PC-9 (cell line): ENCODE measurements around the gene POLA1. TPM values are rescaled to one million over a fixed set of nuclear protein-coding genes. Genes with fewer than 3 reads are reported as not detected.

ENCODE experiments used
- BruUV-seq: library from RNA; stranded (reverse); fragments of 400-500 nt; replicated peaks from 2 replicates; lab custom pipeline; 2021; lab: Mats Ljungman, UMichigan
- CTCF ChIA-PET: fragments of 300-600 bp; sonication (Branson Sonifier 250); formaldehyde crosslinking; loops from one replicate; lab custom pipeline; 2022; ENCODE audit warnings: antibody characterized with exemption; lab: Charles Lee
- POLR2A ChIA-PET: fragments of 300-600 bp; sonication (Branson Sonifier 250); formaldehyde crosslinking; loops from one replicate; lab custom pipeline; 2022; ENCODE audit warnings: antibody characterized with exemption; ENCODE audit not compliant: unreplicated experiment; lab: Charles Lee
- DNase-seq, 2 experiments: peaks; one replicate each; pipeline versions ENCODE4 v3.0.0 to v3.0.0-alpha.2; 2015 to 2022; ENCODE audit warnings: mixed read lengths in 1 of 2
- H2AFZ ChIP-seq: fragments of 200-600 bp; sonication (generic); 2 replicates; pipeline ENCODE4 v1.8.1; 2017; ENCODE audit warnings: antibody characterized with exemption
- H3F3A ChIP-seq: fragments of 200-600 bp; sonication (generic); 2 replicates; pipeline ENCODE4 v1.8.1; 2017; ENCODE audit warnings: antibody characterized with exemption, mild to moderate bottlenecking, low read depth; ENCODE audit not compliant: insufficient read depth
- H3K27ac ChIP-seq: fragments of 200-600 bp; sonication (generic); 2 replicates; pipeline ENCODE4 v1.6.1; 2016; ENCODE audit warnings: mixed run types
- H3K27me3 ChIP-seq: fragments of 200-600 bp; sonication (generic); 2 replicates; pipeline ENCODE4 v1.6.1; 2016; ENCODE audit warnings: low read depth, mixed run types; ENCODE audit not compliant: insufficient read depth
- H3K36me3 ChIP-seq: fragments of 200-600 bp; sonication (generic); 2 replicates; pipeline ENCODE4 v1.6.1; 2016; ENCODE audit warnings: low read depth, mixed run types
- H3K4me1 ChIP-seq: fragments of 200-600 bp; sonication (generic); replicated peaks from 2 replicates; pipeline ENCODE4 v1.6.1; 2016; ENCODE audit warnings: mixed run types; ENCODE audit not compliant: insufficient read depth
- H3K4me2 ChIP-seq: fragments of 200-600 bp; sonication (generic); 2 replicates; pipeline ENCODE4 v1.6.1; 2017; ENCODE audit warnings: mixed run types
- H3K4me3 ChIP-seq: fragments of 200-600 bp; sonication (generic); 2 replicates; pipeline ENCODE4 v1.6.1; 2016; ENCODE audit warnings: mixed run types
- H3K79me2 ChIP-seq: fragments of 200-600 bp; sonication (generic); 2 replicates; pipeline ENCODE4 v1.6.1; 2017; ENCODE audit warnings: low read depth, mixed run types
- H3K9me2 ChIP-seq: fragments of 200-600 bp; sonication (generic); 2 replicates; pipeline ENCODE4 v1.8.1; 2017; ENCODE audit warnings: mild to moderate bottlenecking; ENCODE audit not compliant: insufficient read depth
- H3K9me3 ChIP-seq: fragments of 200-600 bp; sonication (generic); 2 replicates; pipeline ENCODE4 v1.8.1; 2016; ENCODE audit warnings: low read depth; ENCODE audit not compliant: insufficient read depth
- H4K20me1 ChIP-seq: fragments of 200-600 bp; sonication (generic); 2 replicates; pipeline ENCODE4 v1.8.1; 2017; ENCODE audit not compliant: insufficient read depth
- EZH2 ChIP-seq: fragments of 200-600 bp; sonication (generic); IDR thresholded peaks from 2 replicates; pipeline ENCODE4 v1.8.0; 2017; ENCODE audit warnings: antibody characterized with exemption, low read depth
- intact Hi-C: fragments of 100-400 bp; cut with micrococcal nuclease; formaldehyde crosslinking; loops from one replicate; pipeline ENCODE4 v1.10.0; 2022; ENCODE audit not compliant: unreplicated experiment
- total RNA-seq: library from RNA; stranded (reverse); gene quantifications from 2 replicates; pipeline ENCODE4 v1.2.3, GENCODE V29; 2021
- TF ChIP-seq, protein P1 (sequence below): fragments of 200-600 bp; sonication (generic); conservative IDR thresholded peaks from 2 replicates; pipeline ENCODE4 v1.6.1; 2017; ENCODE audit warnings: mixed run types, antibody characterized with exemption, mild to moderate bottlenecking, moderate library complexity

POLA1 gene
- total RNA-seq, 1 experiment from 2014 or later = 24.6 TPM

- no peak for DNase-seq
- no peak overlapping the region for H3K4me3 ChIP-seq
- H2AFZ ChIP-seq = no peak overlapping the region
- ChIA-PET CTCF (no interaction called here), POLR2A (no interaction called here)
- no peaks in the 10 kb centered on the region for H3K9me3 ChIP-seq
- TF ChIP-seq, protein P1, sequence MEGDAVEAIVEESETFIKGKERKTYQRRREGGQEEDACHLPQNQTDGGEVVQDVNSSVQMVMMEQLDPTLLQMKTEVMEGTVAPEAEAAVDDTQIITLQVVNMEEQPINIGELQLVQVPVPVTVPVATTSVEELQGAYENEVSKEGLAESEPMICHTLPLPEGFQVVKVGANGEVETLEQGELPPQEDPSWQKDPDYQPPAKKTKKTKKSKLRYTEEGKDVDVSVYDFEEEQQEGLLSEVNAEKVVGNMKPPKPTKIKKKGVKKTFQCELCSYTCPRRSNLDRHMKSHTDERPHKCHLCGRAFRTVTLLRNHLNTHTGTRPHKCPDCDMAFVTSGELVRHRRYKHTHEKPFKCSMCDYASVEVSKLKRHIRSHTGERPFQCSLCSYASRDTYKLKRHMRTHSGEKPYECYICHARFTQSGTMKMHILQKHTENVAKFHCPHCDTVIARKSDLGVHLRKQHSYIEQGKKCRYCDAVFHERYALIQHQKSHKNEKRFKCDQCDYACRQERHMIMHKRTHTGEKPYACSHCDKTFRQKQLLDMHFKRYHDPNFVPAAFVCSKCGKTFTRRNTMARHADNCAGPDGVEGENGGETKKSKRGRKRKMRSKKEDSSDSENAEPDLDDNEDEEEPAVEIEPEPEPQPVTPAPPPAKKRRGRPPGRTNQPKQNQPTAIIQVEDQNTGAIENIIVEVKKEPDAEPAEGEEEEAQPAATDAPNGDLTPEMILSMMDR = no peak
- TF ChIP-seq EZH2 = no peak
- H3F3A ChIP-seq = no peaks in the 10 kb centered on the region
- no peak overlapping the region for H3K4me2 ChIP-seq
- BruUV-seq = no TSS peak
- no peaks in the 10 kb centered on the region for H4K20me1 ChIP-seq
- intact Hi-C loops = no loop called here
- no peaks in the 10 kb centered on the region for H3K4me1 ChIP-seq
- H3K9me2 ChIP-seq = no peaks in the 10 kb centered on the region
- H3K27ac ChIP-seq = no peak overlapping the region
- H3K36me3 ChIP-seq = no peaks in the 10 kb centered on the region
- H3K79me2 ChIP-seq = no peaks in the 10 kb centered on the region
- H3K27me3 ChIP-seq = no peaks in the 10 kb centered on the region
Measured at GRCh38 chrX:24987731-24988130, 294.0 kb downstream of the POLA1 start.

DNA sequence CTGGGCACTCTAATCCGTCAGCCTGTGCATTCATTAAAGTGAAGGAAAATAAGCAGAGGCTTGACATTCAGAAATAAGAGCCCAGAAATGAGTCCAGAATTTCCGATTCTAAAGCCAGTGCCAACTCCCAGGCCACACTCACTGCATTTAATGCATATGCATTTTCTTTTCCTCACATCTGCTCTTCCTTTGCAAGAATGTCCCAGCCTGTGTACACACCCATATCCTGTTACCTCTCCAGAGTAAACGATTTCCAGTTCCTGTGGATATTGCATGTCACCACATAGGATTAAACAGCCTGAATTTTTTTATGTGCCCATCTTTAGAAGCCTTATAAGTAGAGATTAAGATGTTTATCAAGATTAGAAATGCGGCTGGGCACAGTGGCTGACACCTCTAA is 294.6 kb downstream of the POLA1 start:
- H3K36me3 ChIP-seq = no peaks in the 10 kb centered on the region
- H3K4me2 ChIP-seq = no peak overlapping the region
- no peaks in the 10 kb centered on the region for H3K9me2 ChIP-seq
- H3K79me2 ChIP-seq = no peaks in the 10 kb centered on the region
- H3F3A ChIP-seq = no peaks in the 10 kb centered on the region
- no peaks in the 10 kb centered on the region for H3K27me3 ChIP-seq
- H3K4me3 ChIP-seq = no peak overlapping the region
- ChIA-PET POLR2A (no interaction called here), CTCF (no interaction called here)
- TF ChIP-seq, protein P1 = no peak
- no peak for TF ChIP-seq EZH2
- no TSS peak for BruUV-seq
- intact Hi-C loops = no loop called here
- no peak for DNase-seq
- no peaks in the 10 kb centered on the region for H4K20me1 ChIP-seq
- H2AFZ ChIP-seq = no peak overlapping the region
- no peak overlapping the region for H3K27ac ChIP-seq
- H3K4me1 ChIP-seq = no peaks in the 10 kb centered on the region
- H3K9me3 ChIP-seq = no peaks in the 10 kb centered on the region

GRCh38 chrX:24990535-24990934 is 296.8 kb downstream of the POLA1 start:
- Histone ChIP-seq H3K4me3 (no peak overlapping the region), H3K9me3 (no peaks in the 10 kb centered on the region), H3K4me2 (no peak overlapping the region), H3K79me2 (no peaks in the 10 kb centered on the region), H3K36me3 (no peaks in the 10 kb centered on the region), H4K20me1 (no peaks in the 10 kb centered on the region), H3F3A (no peaks in the 10 kb centered on the region), H2AFZ (no peak overlapping the region), H3K27me3 (no peaks in the 10 kb centered on the region), H3K4me1 (no peaks in the 10 kb centered on the region), H3K9me2 (no peaks in the 10 kb centered on the region), H3K27ac (no peak overlapping the region)
- DNase-seq = no peak
- CTCF ChIA-PET = no interaction called here
- TF ChIP-seq, protein P1 = no peak
- TF ChIP-seq EZH2 = no peak
- POLR2A ChIA-PET = no interaction called here
- BruUV-seq = no TSS peak
- intact Hi-C loops = no loop called here
